T-helper 2 cell treated with Interferon-gamma antibody and Interleukin-4, amounts not matched to agents 100 ng/mL and 5 ng/mL, for 36 hours (primary cell): ENCODE measurements around the gene C19orf33. TPM values are rescaled to one million over a fixed set of nuclear protein-coding genes. Genes with fewer than 3 reads are reported as not detected.

ENCODE experiments used
- intact Hi-C: fragments of 100-400 bp; cut with micrococcal nuclease; formaldehyde crosslinking; loops from one replicate; pipeline ENCODE4 v1.15.1; 2023
- total RNA-seq: library from RNA; stranded (reverse); gene quantifications from 2 replicates; pipeline ENCODE4 v1.2.3, GENCODE V29; 2022

C19orf33 gene
- total RNA-seq = 0.84 and 1.1 TPM in 2 replicates

DNA sequence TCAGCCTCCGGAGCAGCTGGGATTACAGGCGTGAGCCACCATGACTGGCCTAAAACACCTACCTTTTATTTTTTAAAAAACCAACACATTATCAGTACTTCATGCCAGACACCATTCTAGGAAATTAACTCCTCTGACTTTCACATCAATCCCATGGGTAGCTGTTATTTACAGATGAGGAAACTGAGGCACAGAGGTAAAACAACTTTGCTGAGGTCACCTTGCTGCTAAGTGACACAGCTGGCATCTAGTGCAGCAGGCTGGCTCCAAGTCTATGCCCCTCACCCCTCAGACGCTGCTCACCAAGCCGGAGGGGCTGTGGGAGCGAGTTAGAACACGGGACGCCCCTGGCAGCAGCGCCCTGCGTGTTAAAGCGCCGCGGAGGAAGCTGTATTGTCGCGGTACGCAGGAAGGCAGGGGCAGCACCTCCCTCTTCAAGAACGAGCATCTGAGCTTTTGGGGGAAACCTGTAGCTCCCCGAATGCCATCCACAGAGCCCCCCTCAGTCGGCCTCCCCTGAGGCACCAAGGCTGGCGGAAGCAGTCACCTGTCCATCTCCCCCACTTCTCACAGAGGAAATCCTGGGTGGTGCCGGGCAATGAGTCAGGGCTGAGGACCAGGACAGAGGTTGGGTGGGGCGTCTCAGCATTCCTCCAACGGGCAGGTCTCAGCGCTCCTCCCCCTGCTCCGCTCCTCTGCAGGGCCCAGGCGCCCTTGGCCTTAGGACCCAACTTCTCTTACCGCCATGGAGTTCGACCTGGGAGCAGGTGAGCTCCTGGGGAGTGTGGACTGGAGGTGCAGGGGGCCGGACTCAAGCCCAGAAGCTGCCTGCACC is at the start of gene C19orf33:
Gene C19orf33, plus strand, starts transcription at position 735 of the 835 bp plus-strand sequence. Its CDS starts 11 bp downstream, at position 746.
- intact Hi-C loops = no loop called here

DNA sequence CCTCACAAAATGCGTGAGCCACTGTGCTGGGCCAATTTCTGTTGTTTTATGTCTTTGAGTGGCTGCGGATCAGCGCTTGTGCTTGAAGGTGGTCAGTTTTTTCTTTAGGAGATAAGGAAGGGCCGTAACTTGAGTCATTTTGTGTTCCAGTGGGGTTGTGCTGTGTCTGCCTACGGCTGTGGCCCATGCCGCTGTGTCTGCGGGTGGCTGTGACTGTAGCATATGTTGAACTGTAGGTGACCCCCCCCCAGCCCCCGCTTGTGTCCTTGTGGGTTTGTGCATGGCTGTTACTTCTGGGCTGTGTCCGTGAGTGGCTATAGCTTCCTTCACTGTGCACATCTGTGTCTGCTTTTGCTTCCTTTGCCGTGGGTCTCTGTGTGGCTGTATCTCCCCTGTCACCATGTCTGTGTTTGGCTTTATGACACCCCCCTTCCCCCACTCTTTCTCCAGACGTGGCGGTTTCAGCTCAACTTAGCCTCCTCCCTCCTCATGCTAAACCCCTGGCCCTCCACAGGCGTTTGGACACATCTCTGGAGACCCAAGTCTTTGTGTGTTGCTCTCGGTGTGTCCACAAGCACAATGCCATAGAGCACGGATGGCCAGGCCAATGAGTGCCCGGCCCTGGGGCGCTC is 48.6 kb upstream of the C19orf33 start:
- intact Hi-C loops = loop anchor here (1.0 kb wide), 2 partner anchors 9 to 12 kb away; partner anchors contain the start of gene SPINT2

DNA sequence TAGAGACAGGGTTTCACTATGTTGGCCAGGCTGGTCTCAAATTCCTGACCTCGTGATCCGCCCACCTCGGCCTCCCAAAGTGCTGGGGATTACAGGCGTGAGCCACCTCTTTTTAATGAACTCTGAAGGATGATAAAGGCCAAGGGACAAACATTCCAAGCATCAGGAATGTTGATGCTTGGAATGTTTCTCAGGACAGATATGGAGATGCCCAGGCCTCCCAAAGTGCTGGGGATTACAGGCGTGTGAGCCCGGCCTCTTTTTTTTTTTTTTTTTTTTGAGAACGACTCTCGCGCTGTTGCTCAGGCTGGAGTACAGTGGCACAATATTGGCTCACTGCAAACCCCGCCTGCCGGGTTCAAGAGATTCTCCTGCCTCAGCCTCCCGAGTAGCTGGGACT is 42.1 kb upstream of the C19orf33 start:
- intact Hi-C loops = loop anchor here (5.0 kb wide), 1 partner anchor 75 kb away; the partner anchor contains the start of gene CATSPERG

DNA sequence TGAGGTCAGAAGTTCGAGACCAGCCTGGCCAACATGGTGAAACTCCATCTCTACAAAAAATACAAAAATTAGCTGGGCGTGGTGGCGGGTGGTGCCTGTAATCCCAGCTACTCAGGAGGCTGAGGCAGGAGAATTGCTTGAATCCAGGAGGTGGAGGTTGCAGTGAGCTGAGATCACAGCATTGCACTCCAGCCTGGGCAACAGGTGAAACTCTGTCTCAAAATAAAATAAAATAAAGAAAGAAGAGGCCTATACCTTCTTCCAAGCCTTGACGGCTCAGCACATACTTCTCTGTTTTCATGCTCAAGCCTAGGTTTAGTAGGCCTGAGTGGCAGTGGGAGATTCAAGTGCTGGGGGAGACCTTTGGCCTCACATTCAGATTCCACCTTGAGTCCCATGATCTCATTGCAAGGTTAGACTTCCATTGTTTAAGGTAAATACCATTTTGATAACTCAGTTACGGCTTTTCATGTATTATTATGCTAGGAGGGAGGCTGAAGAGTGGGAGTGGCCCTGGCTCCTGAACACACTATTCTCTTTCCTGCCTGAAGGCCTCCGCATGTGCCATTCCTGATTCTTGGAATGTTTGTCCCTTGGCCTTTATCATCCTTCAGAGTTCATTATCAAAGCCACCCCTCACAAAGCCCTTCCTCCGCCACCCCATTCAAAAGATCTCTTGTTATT is 41.3 kb upstream of the C19orf33 start:
- intact Hi-C loops = loop anchor here (5.0 kb wide), 1 partner anchor 75 kb away; the partner anchor contains the start of gene CATSPERG

DNA sequence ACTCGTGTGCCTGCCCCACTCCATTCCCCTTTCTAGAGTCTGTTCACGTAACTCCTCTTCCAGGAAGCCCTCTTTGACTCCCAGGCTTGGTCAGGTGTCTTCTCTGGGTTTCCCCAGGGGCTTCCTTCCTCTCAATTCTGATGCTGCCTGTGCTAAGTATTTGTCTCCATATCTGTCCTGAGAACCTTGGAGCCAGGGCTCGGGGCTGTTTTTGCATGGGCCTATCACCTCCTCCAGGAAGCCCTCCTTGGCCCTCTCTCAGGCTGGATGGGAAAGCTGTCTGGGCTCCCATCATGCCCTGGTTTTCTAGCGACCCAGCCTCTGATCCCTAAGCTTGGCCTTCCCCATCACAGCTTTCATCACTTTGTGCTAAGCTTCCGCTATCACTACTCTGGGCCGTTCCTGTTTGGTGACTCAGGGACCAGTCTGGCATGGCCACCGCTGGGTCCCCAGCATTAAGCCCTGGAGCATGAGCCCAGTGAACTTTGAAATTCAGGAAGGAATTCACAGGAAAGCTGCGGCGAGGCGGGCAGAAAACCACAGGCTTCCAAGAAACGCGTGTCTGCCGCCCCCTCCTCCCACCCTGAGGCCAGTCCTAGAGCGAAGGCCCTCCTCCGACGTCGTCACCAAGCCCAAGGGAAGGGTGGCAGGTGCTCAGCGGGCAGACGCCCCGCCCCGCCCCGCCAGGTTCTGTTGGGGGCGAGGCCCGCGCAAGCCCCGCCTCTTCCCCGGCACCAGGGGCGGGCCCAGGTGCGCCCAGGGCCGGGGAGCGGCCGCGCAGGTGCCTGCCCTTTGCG is 40.2 kb upstream of the C19orf33 start:
- intact Hi-C loops = loop anchor here (1.0 to 5.0 kb wide), 4 partner anchors 8 to 357 kb away; partner anchors contain the start of genes CATSPERG, PPP1R14A and SIPA1L3

DNA sequence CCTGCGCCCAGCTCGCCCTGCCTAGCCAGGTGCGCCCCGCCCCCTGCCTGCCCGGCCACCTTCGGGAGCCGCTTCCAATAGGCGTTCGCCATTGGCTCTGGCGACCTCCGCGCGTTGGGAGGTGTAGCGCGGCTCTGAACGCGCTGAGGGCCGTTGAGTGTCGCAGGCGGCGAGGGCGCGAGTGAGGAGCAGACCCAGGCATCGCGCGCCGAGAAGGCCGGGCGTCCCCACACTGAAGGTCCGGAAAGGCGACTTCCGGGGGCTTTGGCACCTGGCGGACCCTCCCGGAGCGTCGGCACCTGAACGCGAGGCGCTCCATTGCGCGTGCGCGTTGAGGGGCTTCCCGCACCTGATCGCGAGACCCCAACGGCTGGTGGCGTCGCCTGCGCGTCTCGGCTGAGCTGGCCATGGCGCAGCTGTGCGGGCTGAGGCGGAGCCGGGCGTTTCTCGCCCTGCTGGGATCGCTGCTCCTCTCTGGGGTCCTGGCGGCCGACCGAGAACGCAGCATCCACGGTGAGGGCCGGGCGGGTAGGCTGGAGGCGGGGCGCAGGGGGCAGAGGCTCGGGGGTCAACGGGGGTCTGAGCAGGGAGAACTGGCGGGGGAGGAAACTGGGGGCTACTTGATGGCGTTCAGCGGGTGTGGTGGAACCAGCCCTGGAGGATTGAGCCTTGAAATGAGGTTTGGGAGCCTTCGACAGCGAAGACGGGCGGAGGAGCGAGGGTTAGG is 39.4 kb upstream of the C19orf33 start, which contains the start of gene SPINT2:
Gene SPINT2, plus strand, starts transcription at position 88 of the 727 bp plus-strand sequence. Its CDS starts 320 bp downstream, at position 408.
- intact Hi-C loops = loop anchor here (1.0 to 5.0 kb wide), 4 partner anchors 8 to 357 kb away; partner anchors contain the start of genes CATSPERG, PPP1R14A and SIPA1L3

DNA sequence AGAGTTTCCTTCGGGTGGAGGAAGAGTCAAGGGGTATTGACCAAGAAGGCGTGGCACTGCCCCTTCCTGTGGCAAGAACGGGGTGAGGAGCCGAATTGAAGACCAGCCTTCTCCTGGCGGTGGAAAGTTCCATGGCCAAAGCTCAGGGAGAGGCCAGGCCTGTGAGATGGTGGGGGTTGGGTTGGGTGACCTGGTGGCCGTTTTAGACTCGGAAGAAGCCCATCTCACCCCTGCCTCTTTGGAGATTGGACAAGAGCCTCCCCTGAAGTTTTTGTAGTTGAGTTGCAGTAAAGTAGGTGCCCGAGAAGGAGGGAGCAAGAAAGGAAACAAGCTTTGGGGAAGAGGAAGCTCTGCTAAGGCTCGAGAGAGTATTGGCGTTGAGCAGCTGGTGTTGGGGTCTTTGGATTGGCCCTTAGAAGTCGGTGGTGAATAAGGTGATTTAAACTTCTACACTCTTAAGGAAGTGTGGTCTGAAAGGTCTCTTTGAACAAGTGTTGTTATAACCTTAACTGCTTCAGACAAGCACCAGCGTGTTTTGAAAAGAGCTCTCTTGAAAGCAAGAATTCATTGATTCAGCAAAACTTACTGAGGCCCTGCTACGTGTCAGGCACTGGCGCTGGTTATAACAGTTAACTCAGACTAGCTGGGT is 38.7 kb upstream of the C19orf33 start:
- intact Hi-C loops = loop anchor here (2.0 kb wide), 1 partner anchor 51 kb away; no protein-coding TSS in a partner anchor

DNA sequence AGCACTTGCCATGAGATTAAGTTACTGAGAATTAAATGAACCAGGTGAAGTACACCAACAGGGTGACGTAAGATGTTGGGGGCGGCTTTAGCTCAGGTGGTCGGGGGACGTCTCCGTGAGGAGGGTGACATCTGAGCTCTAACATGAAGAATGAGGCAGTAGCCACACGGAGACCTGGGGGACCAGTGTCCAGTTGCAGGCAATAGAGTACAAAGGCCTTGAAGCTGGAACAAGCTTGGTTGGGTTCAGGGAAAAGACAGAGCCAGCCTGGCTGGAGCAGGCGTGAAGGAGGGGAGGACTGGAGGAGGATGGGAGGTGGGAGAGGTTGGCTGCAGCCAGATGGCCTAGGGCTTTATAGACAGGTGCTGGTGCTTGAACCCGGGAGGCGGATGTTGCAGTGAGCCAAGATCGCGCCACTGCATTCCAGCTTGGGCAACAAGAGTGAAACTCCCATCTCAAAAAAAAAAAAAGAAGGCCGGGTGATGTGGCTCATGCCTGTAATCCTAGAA is 38.1 kb upstream of the C19orf33 start:
- intact Hi-C loops = loop anchor here (2.0 kb wide), 1 partner anchor 51 kb away; no protein-coding TSS in a partner anchor

DNA sequence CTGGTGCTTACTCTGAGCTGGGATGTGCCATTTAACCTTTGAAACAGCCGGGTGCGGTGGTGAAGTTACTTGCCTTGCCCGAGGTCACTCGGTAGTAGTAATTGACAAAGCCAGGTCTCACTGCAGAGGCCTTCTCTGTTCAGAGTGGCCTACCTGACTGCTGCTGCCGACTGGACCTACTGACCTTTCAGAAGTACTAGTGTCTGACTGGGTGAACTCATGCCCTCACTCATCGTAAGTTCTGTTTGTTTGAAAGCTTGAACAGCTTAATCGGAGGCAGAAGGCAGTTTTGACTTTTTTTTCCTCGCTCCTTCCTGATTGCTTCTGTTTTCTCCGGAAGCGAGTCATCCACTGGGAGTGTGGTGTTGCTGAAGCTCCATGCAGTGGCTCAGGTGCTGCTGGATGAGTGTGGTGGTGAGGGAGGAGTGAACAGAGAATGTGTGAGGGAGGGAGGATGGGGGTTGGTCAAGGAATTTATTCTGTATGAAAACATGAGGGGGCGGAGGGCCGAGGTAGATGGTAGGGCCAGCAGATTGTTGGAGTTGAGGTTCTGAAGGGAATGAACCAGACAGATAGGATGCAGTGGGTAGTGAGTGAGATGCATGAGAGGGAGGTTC is 37.0 kb upstream of the C19orf33 start:
- intact Hi-C loops = no loop called here

DNA sequence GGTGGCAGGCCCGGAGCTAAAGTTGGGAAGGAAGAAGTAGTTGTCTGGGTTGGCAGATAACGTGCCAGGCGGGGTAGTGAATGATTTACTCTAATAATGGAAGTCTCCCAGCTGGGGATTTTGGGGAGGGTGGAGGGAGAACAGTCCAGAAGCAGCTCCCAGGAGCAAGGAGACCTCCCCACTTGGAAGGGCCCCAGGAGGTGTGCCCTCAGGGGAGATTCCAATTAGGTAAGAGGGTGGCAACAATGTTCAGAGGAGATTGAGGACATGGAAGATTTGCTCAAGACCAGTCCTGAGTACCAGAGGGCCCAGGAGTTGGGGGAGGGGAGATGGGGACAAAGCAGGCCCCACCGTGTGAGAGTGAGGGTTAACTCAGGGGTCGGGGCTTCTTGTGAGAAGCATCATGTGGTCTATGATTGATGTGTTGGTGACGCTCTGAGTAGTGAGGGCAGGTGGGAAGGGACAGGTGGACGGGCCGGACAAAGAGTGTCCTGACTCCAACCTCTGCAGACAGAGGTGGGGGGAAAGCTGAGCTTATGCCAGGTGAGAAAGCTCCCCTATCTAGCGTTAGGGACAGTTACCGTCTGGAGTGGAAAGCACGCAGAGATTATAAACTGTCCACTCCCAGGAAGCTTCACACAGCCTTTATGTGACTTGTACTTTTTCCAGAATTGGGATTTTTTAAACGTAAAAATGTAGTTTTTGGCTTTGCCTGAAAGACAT is 36.1 kb upstream of the C19orf33 start:
- intact Hi-C loops = no loop called here

DNA sequence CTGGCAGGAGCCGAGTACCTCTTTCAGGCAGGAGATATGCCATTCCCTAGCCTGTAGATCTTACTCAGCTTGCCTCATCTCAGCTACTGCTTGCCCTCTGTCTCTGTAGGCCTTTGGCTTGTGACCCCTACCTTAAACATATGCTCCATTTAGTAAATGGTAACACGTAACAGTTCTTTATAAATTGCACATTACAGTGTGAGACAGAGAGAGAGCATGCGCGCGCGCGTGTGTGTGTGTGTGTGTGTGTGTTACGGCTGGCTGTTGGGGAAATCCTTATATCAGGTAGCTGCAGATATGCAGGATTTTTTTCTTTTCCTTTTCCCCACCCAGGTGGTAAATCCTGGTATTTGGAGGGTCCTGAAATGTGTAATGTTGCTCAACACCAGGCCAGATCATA is 35.5 kb upstream of the C19orf33 start:
- intact Hi-C loops = no loop called here

DNA sequence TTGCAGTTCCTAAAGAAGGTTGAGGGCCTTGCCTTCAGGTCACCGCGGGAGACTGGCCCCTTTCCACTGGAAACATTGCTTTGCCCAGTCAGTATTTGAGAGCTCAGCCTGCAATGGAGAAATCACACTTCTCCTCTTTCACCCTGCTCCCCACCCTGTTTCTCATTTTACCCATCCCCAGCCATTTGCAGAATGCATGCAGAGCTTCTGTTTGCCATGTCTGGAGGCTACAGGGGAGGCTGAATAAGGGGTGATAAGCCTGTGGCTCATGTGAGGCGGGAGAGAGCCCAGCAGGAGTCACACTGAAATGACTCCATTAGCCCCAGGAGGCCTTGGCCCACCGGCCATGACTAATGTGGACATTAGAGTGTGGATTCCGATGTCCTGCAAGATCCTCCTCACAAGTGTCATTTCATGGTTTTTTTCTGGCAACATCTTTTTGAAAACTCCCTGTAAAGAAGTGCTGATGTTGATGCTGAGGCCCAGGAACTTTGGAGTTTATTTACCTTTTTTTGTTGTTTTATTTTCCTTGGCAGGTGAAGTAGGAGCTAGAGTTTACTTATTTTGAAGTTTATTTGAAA is 33.4 kb upstream of the C19orf33 start:
- intact Hi-C loops = no loop called here

DNA sequence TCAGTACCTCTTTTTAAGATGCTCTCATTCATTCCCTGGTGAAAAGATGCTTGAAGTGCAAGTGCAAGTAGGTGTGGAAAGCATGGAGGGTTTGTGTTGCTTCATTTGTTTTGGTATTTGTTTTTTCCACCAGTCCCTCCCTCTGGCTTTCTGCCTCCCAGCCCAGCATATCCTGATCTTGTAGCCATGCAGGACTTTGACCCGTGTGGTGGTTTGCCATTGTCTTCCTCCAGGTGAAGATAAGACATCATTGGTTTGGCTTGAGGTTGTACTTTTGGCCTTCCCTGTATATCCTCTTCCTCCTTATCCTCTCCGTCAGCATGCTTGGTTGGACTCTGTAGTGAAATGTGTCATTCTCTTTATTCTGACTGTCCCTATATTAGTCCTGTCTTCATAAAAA is 30.6 kb upstream of the C19orf33 start:
- intact Hi-C loops = no loop called here

DNA sequence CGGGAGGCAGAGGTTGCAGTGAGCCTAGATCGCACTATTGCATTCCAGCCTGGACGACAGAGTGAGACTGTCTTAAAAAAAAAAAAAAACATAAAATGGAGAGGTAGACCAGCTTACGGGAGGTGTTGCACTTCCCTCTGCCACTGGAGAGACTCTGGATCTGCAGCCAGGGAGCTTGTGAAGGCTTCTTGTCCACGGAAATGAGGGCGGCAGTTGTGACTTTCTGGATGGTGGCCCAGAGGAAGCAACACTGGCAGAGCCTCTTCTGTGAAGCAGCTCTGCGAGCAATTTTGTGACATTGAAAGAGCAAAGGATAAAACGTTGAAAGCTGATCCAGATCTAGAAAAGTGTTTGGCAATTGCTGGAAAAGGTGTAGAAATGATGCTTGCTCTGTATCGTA is 29.3 kb upstream of the C19orf33 start:
- intact Hi-C loops = no loop called here

DNA sequence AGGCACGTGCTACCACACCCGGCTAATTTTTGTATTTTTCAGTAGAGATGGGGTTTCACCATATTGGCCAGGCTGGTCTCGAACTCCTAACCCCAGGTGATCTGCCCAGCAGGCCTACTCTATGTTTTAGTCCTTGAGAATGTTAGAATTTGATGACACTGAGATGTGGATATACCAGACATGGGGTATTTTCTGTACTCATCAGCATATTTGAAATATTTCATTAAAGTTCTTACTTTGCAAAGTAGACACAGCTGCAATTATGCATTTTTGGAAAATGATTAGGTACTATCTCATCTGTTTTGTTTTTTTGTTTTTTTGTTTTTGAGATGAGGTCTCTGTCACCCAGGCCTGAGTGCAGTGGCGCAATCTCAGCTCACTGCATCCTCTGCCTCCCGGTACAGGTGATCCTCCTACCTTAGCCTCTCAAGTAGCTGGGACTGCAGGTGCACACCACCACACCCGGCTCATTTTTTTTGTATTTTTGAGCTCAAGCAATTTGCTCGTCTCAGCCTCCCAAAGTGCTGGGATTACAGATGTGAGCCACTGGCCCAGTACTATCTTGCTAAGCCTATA is 27.0 kb upstream of the C19orf33 start:
- intact Hi-C loops = no loop called here

DNA sequence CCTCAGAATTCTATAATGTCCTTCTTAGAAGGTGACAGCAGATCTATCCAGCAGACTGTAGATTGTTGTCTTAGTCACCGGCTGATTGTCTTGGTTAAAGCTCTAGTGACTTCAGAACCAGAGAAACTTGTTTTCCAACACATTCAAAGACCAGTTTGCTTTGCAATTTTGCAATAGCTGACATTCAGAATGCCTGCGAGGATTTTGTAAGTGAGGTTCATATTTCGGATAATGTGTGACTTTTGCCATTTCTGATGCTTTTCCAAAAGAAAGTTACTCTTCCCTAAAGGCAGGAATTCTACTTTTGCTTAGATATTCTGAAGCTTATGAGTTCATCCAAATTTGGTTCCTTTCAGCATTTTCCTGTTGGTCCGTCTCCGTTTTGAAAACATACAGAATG is 26.5 kb upstream of the C19orf33 start:
- intact Hi-C loops = no loop called here

DNA sequence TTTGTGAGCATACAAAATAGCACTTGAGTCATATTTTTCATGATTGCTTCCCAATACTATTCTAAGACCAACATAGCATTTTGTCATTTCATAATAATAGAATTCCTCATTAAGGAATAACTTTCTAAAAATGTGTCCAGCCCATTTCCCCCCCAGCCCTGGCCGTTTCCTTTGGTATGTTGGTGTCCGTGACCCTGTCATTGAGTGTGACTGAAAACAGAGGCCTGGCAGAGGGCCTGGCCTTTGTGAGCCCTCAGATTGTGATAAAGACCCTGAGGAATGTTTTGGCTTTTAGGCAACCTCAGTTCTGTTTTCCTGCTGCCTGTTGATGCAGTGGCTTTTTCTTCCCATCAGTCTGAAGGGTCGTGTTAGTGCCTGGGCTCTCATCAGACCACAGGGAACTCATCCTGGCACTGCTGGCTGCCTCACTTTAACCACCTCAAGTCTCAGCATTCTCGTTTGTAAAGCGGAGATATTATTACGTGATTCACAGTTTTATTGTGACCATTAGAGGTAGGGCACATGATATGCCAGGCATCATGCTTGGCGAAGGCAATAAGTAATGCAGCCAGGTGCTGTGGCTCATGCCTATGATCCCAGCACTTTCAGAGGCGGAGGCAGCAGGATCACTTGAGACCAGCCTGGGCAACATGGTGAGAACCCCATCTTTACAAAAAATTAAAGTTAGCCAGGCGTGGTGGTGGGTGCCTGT is 25.9 kb upstream of the C19orf33 start:
- intact Hi-C loops = no loop called here
